ENCODE results near the gene BCL3.

BCL3 gene

GRCh38 chr19:44756089-44756562 lies 7.6 kb downstream of the BCL3 start:
- H3K4me1 ChIP-seq (ENCODE audit: control insufficient read depth, insufficient read depth, low read length), result peaks cover 18% of the 10 kb centered on the region
- peaks cover 8 to 20% of the 10 kb centered on the region in 2 experiments; a peak in 2 of 3 replicates for H3K36me3 ChIP-seq (ENCODE audit: control insufficient read depth in 2 of 2, insufficient read depth in 1 of 2, low read length in 2 of 2)
- no peak overlapping the region for H3K27ac ChIP-seq (ENCODE audit: extremely low read depth, low read depth, low read length)
- H3K4me3 ChIP-seq (ENCODE audit: low read depth, low read length), result no peak overlapping the region
- no peak for TF ChIP-seq PRDM6 (tag by site-specific recombination; IDR thresholded peaks at IDR 0.05)
- no peak for TF ChIP-seq ZSCAN16 (tag by site-specific recombination; IDR thresholded peaks at IDR 0.05)
- no peak for TF ChIP-seq BCL6B (tag by site-specific recombination; IDR thresholded peaks at IDR 0.05)
- no peak for TF ChIP-seq ZFP3 (tag by site-specific recombination; IDR thresholded peaks at IDR 0.05; ENCODE audit: low read depth)
- TF ChIP-seq MEIS1 (CRISPR knock-in tag; IDR thresholded peaks at IDR 0.05; ENCODE audit: borderline replicate concordance), result no peak
- H3K9me3 ChIP-seq (ENCODE audit: control insufficient read depth, insufficient read depth, low read depth, low read length), result no peaks in the 10 kb centered on the region
- ChIA-PET POLR2A (no interaction called here), CTCF (interaction anchor here (1.2 to 4.8 kb wide), 2 partner anchors 16 to 31 kb away, joined by 4 to 26 read pairs; no protein-coding TSS in a partner anchor)

- no peak overlapping the region for H3K4me3 ChIP-seq (ENCODE audit: low read depth, low read length)
- POLR2A ChIA-PET, result interaction anchor here (1.5 kb wide), 1 partner anchor 12 kb away, joined by 3 read pairs; no protein-coding TSS in a partner anchor
These were observed 8.7 kb downstream of the BCL3 start for GRCh38 chr19:44757057-44757734.

More at GRCh38 chr19:44757057-44757734, 8.7 kb downstream of the BCL3 start:
- peaks cover under 1 to 17% of the 10 kb centered on the region in 2 experiments; a peak in 2 of 3 replicates for H3K36me3 ChIP-seq (ENCODE audit: control insufficient read depth in 2 of 2, insufficient read depth in 1 of 2, low read length in 2 of 2)
- H3K4me1 ChIP-seq (ENCODE audit: control insufficient read depth, insufficient read depth, low read length), result peaks cover 18% of the 10 kb centered on the region
- H3K27ac ChIP-seq (ENCODE audit: extremely low read depth, low read depth, low read length), result no peak overlapping the region
- no peaks in the 10 kb centered on the region for H3K9me3 ChIP-seq (ENCODE audit: control insufficient read depth, insufficient read depth, low read depth, low read length)
- CTCF ChIA-PET, result interaction anchor here (0.6 to 1.4 kb wide), 4 partner anchors 9 to 196 kb away, joined by 3 to 5 read pairs (median 4); no protein-coding TSS in a partner anchor
- no peak for TF ChIP-seq ZNF223 (tag by site-specific recombination; IDR thresholded peaks at IDR 0.05)
- TF ChIP-seq ZNF112 (tag by site-specific recombination; IDR thresholded peaks at IDR 0.05), result no peak
- no peak for TF ChIP-seq ZNF747 (tag by site-specific recombination; IDR thresholded peaks at IDR 0.05)
- no peak for TF ChIP-seq ZBTB7A (tag by site-specific recombination; IDR thresholded peaks at IDR 0.05; ENCODE audit: low read depth)
- TF ChIP-seq SP3 (tag by site-specific recombination; IDR thresholded peaks at IDR 0.05), result no peak
- TF ChIP-seq ZNF221 (tag by site-specific recombination; IDR thresholded peaks at IDR 0.05; ENCODE audit: borderline replicate concordance), result no peak
- no peak for TF ChIP-seq ZSCAN5A (tag by site-specific recombination; IDR thresholded peaks at IDR 0.05)
- no peak for TF ChIP-seq HOXA7 (CRISPR knock-in tag; IDR thresholded peaks at IDR 0.05; ENCODE audit: borderline replicate concordance)
- TF ChIP-seq OVOL3 (tag by site-specific recombination; IDR thresholded peaks at IDR 0.05), result no peak
- no peak for TF ChIP-seq ZNF26 (tag by site-specific recombination; IDR thresholded peaks at IDR 0.05)
- TF ChIP-seq ZNF645 (tag by site-specific recombination; IDR thresholded peaks at IDR 0.05), result no peak
- no peak for TF ChIP-seq ZEB2 (tag by site-specific recombination; IDR thresholded peaks at IDR 0.05)
- TF ChIP-seq ZNF785 (tag by site-specific recombination; IDR thresholded peaks at IDR 0.05), result no peak
- TF ChIP-seq ZNF501 (tag by site-specific recombination; IDR thresholded peaks at IDR 0.05), result no peak
- TF ChIP-seq ZIC2 (tag by site-specific recombination; IDR thresholded peaks at IDR 0.05), result no peak
- TF ChIP-seq ZNF19 (tag by site-specific recombination; IDR thresholded peaks at IDR 0.05; ENCODE audit: low read depth), result no peak
- TF ChIP-seq ZNF140 (tag by site-specific recombination; IDR thresholded peaks at IDR 0.05), result no peak
- no peak for TF ChIP-seq ZNF311 (tag by site-specific recombination; IDR thresholded peaks at IDR 0.05; ENCODE audit: borderline replicate concordance)
- no peak for TF ChIP-seq ZNF121 (tag by site-specific recombination; IDR thresholded peaks at IDR 0.05)
- no peak for TF ChIP-seq ZNF239 (tag by site-specific recombination; IDR thresholded peaks at IDR 0.05)
